HepG2 (cell line): ENCODE results near the gene ANAPC2. TPM values are rescaled to one million over a fixed set of nuclear protein-coding genes. Genes with fewer than 3 reads are reported as not detected.
A peak's percentile ranks its signal among the peaks of the same experiment; 100 is the strongest.

Source experiments
- CBX2 ChIP-seq, 2 experiments: fragments of 200-600 bp in 1 of 2; sonication (generic); formaldehyde crosslinking in 1 of 2; IDR thresholded peaks; 2 replicates each; pipeline versions ENCODE4 v1.7.0 to v1.8.1; 2018 to 2022; ENCODE audit warnings: low read depth in 2 of 2, low read length in 1 of 2, mild to moderate bottlenecking in 1 of 2, missing genetic modification reagents in 1 of 2
- CCDC6 ChIP-seq: sonication (generic); formaldehyde crosslinking; IDR thresholded peaks from 2 replicates; pipeline ENCODE4 v1.8.1; 2022; ENCODE audit warnings: mild to moderate bottlenecking, missing genetic modification reagents, moderate library complexity
- ESRRA ChIP-seq: sonication (generic); formaldehyde crosslinking; IDR thresholded peaks from 2 replicates; pipeline ENCODE4 v1.5.1; 2020; ENCODE audit warnings: mild to moderate bottlenecking, low read depth, missing genetic modification reagents
- JUND ChIP-seq: sonication (generic); formaldehyde crosslinking; IDR thresholded peaks from 2 replicates; pipeline ENCODE4 v1.8.0; 2022; ENCODE audit warnings: mild to moderate bottlenecking, missing genetic modification reagents
- KDM5A ChIP-seq: fragments of 200-600 bp; sonication (generic); IDR thresholded peaks from 2 replicates; pipeline ENCODE4 v1.7.0; 2018; ENCODE audit warnings: antibody characterized with exemption, mild to moderate bottlenecking, low read length, borderline replicate concordance
- KMT2A ChIP-seq: sonication (generic); formaldehyde crosslinking; IDR thresholded peaks from 2 replicates; pipeline ENCODE4 v1.4.0; 2020; ENCODE audit warnings: missing genetic modification reagents
- ZBTB38 ChIP-seq: sonication (generic); formaldehyde crosslinking; IDR thresholded peaks from 2 replicates; pipeline ENCODE4 v1.5.1; 2020; ENCODE audit warnings: mild to moderate bottlenecking, missing genetic modification reagents
- ZFX ChIP-seq: sonication (generic); formaldehyde crosslinking; IDR thresholded peaks from 2 replicates; pipeline ENCODE4 v1.4.0; 2020; ENCODE audit warnings: mild to moderate bottlenecking, low read depth, missing genetic modification reagents, moderate library complexity
- ZMYM4 ChIP-seq: sonication (generic); formaldehyde crosslinking; IDR thresholded peaks from 2 replicates; pipeline ENCODE4 v1.8.1; 2023; ENCODE audit warnings: mild to moderate bottlenecking, missing genetic modification reagents
- ZNF18 ChIP-seq: sonication (generic); formaldehyde crosslinking; IDR thresholded peaks from 2 replicates; pipeline ENCODE4 v1.8.0; 2022; ENCODE audit warnings: mild to moderate bottlenecking, missing genetic modification reagents; ENCODE audit not compliant: insufficient replicate concordance
- ZNF329 ChIP-seq: sonication (generic); formaldehyde crosslinking; IDR thresholded peaks from 2 replicates; pipeline ENCODE4 v1.9.0; 2021; ENCODE audit warnings: low read depth, mild to moderate bottlenecking, missing genetic modification reagents
- ZNF562 ChIP-seq: sonication (generic); formaldehyde crosslinking; IDR thresholded peaks from 2 replicates; pipeline ENCODE4 v1.8.0; 2022; ENCODE audit warnings: missing genetic modification reagents, borderline replicate concordance
- ZNF7 ChIP-seq: IDR thresholded peaks from 2 replicates; pipeline ENCODE4 v1.6.1; 2016; ENCODE audit warnings: missing biosample characterization, missing genetic modification reagents
- ZNF839 ChIP-seq: sonication (generic); formaldehyde crosslinking; IDR thresholded peaks from 2 replicates; pipeline ENCODE4 v1.4.0; 2020; ENCODE audit warnings: missing genetic modification reagents, mild to moderate bottlenecking, borderline replicate concordance
- ZNF879 ChIP-seq: sonication (generic); formaldehyde crosslinking; IDR thresholded peaks from 2 replicates; pipeline ENCODE4 v1.8.1; 2023; ENCODE audit warnings: missing genetic modification reagents
- polyA plus RNA-seq, 8 experiments: library from polyadenylated mRNA; depleted of rRNA in 3 of 8; stranded (reverse) in 7 of 8; unstranded in 1 of 8; fragments of >200 nt; fragmentation: Illumina TruSeq in 4 of 8; extraction: Trizol in 4 of 8; gene quantifications; 2 replicates each; pipeline versions ENCODE4 v1.2.1 to v1.2.3, GENCODE V29; 2011 to 2016; ENCODE audit warnings: low read depth in 4 of 8, missing spikeins in 1 of 8, mixed read lengths in 1 of 8; ENCODE audit not compliant: insufficient read depth in 1 of 8
- total RNA-seq, 5 experiments: library from RNA; depleted of rRNA; stranded (reverse); fragments of >200 nt; fragmentation: Illumina TruSeq; extraction: Trizol; gene quantifications; 2 replicates each; pipeline ENCODE4 v1.2.3, GENCODE V29; 2016; ENCODE audit warnings: low read depth in 1 of 5
- TF ChIP-seq, protein P1 (sequence below): sonication (generic); formaldehyde crosslinking; IDR thresholded peaks from 2 replicates; pipeline ENCODE4 v1.8.1; 2023; ENCODE audit warnings: mild to moderate bottlenecking, missing genetic modification reagents
- TF ChIP-seq, protein P2 (sequence below): sonication (generic); formaldehyde crosslinking; conservative IDR thresholded peaks from 2 replicates; pipeline ENCODE4 v1.8.0; 2022; ENCODE audit warnings: low read depth, missing genetic modification reagents
- TF ChIP-seq, protein P3 (sequence below): sonication (generic); formaldehyde crosslinking; IDR thresholded peaks from 2 replicates; pipeline ENCODE4 v1.4.0; 2020; ENCODE audit warnings: mild to moderate bottlenecking, missing genetic modification reagents
- TF ChIP-seq, protein P4 (sequence below): sonication (generic); formaldehyde crosslinking; IDR thresholded peaks from 2 replicates; pipeline ENCODE4 v1.5.0; 2020; ENCODE audit warnings: missing genetic modification reagents
- TF ChIP-seq, protein P5 (sequence below): sonication (generic); formaldehyde crosslinking; IDR thresholded peaks from 2 replicates; pipeline ENCODE4 v1.5.1; 2020; ENCODE audit warnings: mild to moderate bottlenecking, moderate library complexity, missing genetic modification reagents

ANAPC2 gene
- total and polyA plus RNA-seq, 2 of the 13 experiments (the other 11 are each of a cell fraction or from before 2014, with no cell fraction given) = 12.3 to 15.4 TPM

DNA sequence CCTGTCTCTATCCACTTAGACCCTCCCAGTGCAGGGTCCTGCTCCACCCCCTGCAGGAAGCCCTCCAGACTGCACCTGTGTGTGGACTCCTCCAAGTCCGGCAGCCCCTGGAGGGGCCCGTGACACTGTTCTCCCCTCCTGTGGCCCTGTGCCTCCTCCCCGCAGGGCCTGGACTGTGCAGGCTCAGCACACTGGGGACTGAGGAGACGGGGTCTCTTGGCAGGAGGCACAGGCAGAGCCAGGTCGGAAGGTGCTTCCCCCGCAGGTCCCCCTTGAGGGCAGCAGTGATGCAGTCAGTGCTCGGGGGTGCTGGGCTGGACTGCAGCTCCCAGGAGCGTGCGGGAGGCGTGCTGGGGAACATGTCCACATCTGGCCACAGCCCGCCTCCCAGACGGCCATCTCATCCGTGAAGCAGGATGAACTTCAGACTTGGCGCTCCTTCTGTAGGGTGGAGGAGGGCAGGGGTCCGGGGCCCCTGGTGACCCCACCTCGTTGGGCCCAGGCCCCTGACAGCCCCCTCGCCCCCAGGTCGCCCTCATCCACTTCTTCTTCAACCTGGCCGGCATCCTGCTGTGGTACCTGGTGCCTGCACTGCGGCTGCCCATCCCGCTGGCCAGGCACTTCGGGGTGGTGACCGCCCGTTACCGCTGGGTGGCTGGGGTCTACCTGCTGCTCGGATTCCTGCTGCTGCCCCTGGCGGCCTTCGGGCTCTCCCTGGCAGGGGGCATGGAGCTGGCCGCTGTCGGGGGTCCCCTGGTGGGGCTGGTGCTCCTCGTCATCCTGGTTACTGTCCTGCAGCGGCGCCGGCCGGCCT, 47.3 kb upstream of the ANAPC2 start (continued):
- TF ChIP-seq, protein P1, sequence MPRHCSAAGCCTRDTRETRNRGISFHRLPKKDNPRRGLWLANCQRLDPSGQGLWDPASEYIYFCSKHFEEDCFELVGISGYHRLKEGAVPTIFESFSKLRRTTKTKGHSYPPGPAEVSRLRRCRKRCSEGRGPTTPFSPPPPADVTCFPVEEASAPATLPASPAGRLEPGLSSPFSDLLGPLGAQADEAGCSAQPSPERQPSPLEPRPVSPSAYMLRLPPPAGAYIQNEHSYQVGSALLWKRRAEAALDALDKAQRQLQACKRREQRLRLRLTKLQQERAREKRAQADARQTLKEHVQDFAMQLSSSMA = no peak; the same call in 1 of the 2 replicates
- no peak for TF ChIP-seq ZBTB38
- no peak for TF ChIP-seq ZNF839 (CRISPR knock-in tag)
- TF ChIP-seq, protein P2, sequence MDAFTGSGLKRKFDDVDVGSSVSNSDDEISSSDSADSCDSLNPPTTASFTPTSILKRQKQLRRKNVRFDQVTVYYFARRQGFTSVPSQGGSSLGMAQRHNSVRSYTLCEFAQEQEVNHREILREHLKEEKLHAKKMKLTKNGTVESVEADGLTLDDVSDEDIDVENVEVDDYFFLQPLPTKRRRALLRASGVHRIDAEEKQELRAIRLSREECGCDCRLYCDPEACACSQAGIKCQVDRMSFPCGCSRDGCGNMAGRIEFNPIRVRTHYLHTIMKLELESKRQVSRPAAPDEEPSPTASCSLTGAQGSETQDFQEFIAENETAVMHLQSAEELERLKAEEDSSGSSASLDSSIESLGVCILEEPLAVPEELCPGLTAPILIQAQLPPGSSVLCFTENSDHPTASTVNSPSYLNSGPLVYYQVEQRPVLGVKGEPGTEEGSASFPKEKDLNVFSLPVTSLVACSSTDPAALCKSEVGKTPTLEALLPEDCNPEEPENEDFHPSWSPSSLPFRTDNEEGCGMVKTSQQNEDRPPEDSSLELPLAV (CRISPR knock-in tag) = no peak
- TF ChIP-seq, protein P3, sequence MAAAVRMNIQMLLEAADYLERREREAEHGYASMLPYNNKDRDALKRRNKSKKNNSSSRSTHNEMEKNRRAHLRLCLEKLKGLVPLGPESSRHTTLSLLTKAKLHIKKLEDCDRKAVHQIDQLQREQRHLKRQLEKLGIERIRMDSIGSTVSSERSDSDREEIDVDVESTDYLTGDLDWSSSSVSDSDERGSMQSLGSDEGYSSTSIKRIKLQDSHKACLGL (CRISPR knock-in tag) = no peak; the same call in 1 of the 2 replicates
- no peak for TF ChIP-seq KMT2A (CRISPR knock-in tag)
- peak; percentile 67 for TF ChIP-seq ZNF18 (CRISPR knock-in tag)
- no peak for TF ChIP-seq ZNF879 (CRISPR knock-in tag)
- TF ChIP-seq CCDC6 = no peak
- TF ChIP-seq ZMYM4 = no peak
- TF ChIP-seq ZFX = peak; percentile 8; the same call in 1 of the 2 replicates
- TF ChIP-seq ZNF562 (CRISPR knock-in tag) = no peak
- no peak for TF ChIP-seq JUND (CRISPR knock-in tag)
- 0 out of 2 replicates have a peak, but pooled peaks have one; percentile 14 for TF ChIP-seq KDM5A
- no peak for TF ChIP-seq CBX2 (IDR thresholded peaks at IDR 0.05; ENCODE audit: low read depth, low read length)
- TF ChIP-seq CBX2 (CRISPR knock-in tag; IDR thresholded peaks at IDR 0.05; ENCODE audit: low read depth) = no peak
- TF ChIP-seq ZNF7 (CRISPR knock-in tag) = no peak
- TF ChIP-seq, protein P4, sequence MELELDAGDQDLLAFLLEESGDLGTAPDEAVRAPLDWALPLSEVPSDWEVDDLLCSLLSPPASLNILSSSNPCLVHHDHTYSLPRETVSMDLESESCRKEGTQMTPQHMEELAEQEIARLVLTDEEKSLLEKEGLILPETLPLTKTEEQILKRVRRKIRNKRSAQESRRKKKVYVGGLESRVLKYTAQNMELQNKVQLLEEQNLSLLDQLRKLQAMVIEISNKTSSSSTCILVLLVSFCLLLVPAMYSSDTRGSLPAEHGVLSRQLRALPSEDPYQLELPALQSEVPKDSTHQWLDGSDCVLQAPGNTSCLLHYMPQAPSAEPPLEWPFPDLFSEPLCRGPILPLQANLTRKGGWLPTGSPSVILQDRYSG (CRISPR knock-in tag) = 0 out of 2 replicates have a peak, but pooled peaks have one; percentile 21
- no peak for TF ChIP-seq ZNF329 (CRISPR knock-in tag)
- TF ChIP-seq, protein P5, sequence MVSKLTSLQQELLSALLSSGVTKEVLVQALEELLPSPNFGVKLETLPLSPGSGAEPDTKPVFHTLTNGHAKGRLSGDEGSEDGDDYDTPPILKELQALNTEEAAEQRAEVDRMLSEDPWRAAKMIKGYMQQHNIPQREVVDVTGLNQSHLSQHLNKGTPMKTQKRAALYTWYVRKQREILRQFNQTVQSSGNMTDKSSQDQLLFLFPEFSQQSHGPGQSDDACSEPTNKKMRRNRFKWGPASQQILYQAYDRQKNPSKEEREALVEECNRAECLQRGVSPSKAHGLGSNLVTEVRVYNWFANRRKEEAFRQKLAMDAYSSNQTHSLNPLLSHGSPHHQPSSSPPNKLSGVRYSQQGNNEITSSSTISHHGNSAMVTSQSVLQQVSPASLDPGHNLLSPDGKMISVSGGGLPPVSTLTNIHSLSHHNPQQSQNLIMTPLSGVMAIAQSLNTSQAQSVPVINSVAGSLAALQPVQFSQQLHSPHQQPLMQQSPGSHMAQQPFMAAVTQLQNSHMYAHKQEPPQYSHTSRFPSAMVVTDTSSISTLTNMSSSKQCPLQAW = no peak
- TF ChIP-seq ESRRA (CRISPR knock-in tag) = no peak
